ENCODE data around the gene CAMK1. TPM values are rescaled to one million over a fixed set of nuclear protein-coding genes. Genes with fewer than 3 reads are reported as not detected.

The CAMK1 gene
- total and polyA plus RNA-seq, 9 of the 15 experiments (the other 6 are each of a cell fraction or from before 2014, with no cell fraction given), result 0.23 to 10.7 (median 6.0) TPM

DNA sequence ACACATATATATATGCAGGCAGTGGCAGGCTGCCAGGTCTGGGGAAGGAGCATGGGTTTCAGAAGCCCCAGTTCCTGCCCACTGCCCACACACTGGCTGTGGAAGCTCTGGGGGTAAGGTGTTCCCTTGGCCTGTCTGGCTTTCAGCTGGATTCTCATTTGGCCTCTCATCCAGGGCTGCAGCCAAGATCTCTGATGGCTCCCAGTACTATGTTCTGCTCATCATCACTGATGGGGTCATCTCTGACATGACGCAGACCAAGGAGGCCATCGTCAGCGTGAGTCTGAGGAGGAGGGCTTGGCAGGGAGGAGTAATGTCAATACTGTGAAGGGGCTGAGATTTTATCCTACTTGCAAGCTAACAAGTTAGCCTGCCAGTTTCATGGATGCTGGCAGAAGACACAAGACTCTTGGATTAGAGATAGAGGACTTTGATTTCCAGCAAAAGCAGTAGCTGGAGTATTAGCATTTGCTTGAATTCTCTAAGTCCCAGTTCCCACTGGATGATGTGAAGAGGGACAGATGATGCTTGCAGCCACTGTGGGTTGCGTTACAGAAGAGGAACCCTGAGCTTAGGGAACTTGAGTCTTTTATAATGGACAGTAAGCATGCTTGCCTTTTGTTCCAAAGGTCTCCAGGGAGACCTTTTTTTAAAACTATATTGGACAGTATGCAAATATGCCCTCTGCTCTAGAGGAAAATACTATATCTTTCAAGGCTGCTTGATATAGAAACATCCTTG is 43.8 kb downstream of the CAMK1 start:
- CTCF ChIA-PET (ENCODE audit: low intra/inter-chr PET ratio), result interaction anchor here (0.6 kb wide), 1 partner anchor 1013 kb away, joined by 3 read pairs; no protein-coding TSS in a partner anchor
- H4K20me1 ChIP-seq (replicated peaks; ENCODE audit: control insufficient read depth, insufficient read depth, low read length), result no peaks in the 10 kb centered on the region
- in situ Hi-C loops (cut with MboI), result loop anchor here (10.0 kb wide), 1 partner anchor 221 kb away; no protein-coding TSS in a partner anchor
- TF ChIP-seq, protein P1, sequence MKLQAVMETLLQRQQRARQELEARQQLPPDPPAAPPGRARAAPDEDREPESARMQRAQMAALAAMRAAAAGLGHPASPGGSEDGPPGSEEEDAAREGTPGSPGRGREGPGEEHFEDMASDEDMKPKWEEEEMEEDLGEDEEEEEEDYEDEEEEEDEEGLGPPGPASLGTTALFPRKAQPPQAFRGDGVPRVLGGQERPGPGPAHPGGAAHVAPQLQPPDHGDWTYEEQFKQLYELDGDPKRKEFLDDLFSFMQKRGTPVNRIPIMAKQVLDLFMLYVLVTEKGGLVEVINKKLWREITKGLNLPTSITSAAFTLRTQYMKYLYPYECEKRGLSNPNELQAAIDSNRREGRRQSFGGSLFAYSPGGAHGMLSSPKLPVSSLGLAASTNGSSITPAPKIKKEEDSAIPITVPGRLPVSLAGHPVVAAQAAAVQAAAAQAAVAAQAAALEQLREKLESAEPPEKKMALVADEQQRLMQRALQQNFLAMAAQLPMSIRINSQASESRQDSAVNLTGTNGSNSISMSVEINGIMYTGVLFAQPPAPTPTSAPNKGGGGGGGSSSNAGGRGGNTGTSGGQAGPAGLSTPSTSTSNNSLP (IDR thresholded peaks at IDR 0.05; ENCODE audit: borderline replicate concordance, low read depth, low read length), result no peak
- TF ChIP-seq TBP (optimal IDR thresholded peaks at IDR 0.05; ENCODE audit: low read depth, low read length) (no peak), HDAC6 (IDR thresholded peaks at IDR 0.05; ENCODE audit: low read depth, low read length) (no peak), CCAR2 (IDR thresholded peaks at IDR 0.05; ENCODE audit: low read depth, low read length) (no peak), PML (IDR thresholded peaks at IDR 0.05; ENCODE audit: low read length) (no peak), ZNF146 (CRISPR knock-in tag; IDR thresholded peaks at IDR 0.05; ENCODE audit: unreplicated experiment) (no peak), ELK1 (CRISPR knock-in tag; IDR thresholded peaks at IDR 0.05) (no peak), C11orf30 (IDR thresholded peaks at IDR 0.05; ENCODE audit: low read depth) (no peak), MCM7 (IDR thresholded peaks at IDR 0.05) (no peak), CXXC5 (CRISPR knock-in tag; IDR thresholded peaks at IDR 0.05) (no peak), CREB1 (IDR thresholded peaks at IDR 0.05) (no peak), CREB1 (CRISPR knock-in tag; IDR thresholded peaks at IDR 0.05) (no peak), HNRNPUL1 (IDR thresholded peaks at IDR 0.05; ENCODE audit: low read length) (no peak), ZNF24 (IDR thresholded peaks at IDR 0.05) (no peak), POLR2A (conservative IDR thresholded peaks at IDR 0.05) (no peak), NELFE (IDR thresholded peaks at IDR 0.05; ENCODE audit: insufficient read depth, insufficient read length) (no peak), IFI16 (CRISPR knock-in tag; IDR thresholded peaks at IDR 0.05) (no peak)
- TF ChIP-seq, protein P2, sequence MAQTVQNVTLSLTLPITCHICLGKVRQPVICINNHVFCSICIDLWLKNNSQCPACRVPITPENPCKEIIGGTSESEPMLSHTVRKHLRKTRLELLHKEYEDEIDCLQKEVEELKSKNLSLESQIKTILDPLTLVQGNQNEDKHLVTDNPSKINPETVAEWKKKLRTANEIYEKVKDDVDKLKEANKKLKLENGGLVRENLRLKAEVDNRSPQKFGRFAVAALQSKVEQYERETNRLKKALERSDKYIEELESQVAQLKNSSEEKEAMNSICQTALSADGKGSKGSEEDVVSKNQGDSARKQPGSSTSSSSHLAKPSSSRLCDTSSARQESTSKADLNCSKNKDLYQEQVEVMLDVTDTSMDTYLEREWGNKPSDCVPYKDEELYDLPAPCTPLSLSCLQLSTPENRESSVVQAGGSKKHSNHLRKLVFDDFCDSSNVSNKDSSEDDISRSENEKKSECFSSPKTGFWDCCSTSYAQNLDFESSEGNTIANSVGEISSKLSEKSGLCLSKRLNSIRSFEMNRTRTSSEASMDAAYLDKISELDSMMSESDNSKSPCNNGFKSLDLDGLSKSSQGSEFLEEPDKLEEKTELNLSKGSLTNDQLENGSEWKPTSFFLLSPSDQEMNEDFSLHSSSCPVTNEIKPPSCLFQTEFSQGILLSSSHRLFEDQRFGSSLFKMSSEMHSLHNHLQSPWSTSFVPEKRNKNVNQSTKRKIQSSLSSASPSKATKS (CRISPR knock-in tag; IDR thresholded peaks at IDR 0.05), result no peak
- TF ChIP-seq, protein P3, sequence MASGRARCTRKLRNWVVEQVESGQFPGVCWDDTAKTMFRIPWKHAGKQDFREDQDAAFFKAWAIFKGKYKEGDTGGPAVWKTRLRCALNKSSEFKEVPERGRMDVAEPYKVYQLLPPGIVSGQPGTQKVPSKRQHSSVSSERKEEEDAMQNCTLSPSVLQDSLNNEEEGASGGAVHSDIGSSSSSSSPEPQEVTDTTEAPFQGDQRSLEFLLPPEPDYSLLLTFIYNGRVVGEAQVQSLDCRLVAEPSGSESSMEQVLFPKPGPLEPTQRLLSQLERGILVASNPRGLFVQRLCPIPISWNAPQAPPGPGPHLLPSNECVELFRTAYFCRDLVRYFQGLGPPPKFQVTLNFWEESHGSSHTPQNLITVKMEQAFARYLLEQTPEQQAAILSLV (tag; IDR thresholded peaks at IDR 0.05), result no peak

More for the DNA sequence above, 43.8 kb downstream of the CAMK1 start:
- intact Hi-C loops (cut with micrococcal nuclease), result loop anchor here (10.0 kb wide), 1 partner anchor 599 kb away; the partner anchor contains the start of gene SEC13
- Histone ChIP-seq H3K27ac (ENCODE audit: extremely low read depth, low read depth, low read length) (no peak overlapping the region), H3K9me1 (ENCODE audit: control insufficient read depth, insufficient read depth, low read length) (no peaks in the 10 kb centered on the region), H3K9ac (ENCODE audit: insufficient read depth in 1 of 2, low read depth in 2 of 2, low read length in 2 of 2) (no peak overlapping the region), H3K27me3 (ENCODE audit: control insufficient read depth in 2 of 2, insufficient read depth in 2 of 2, low read length in 2 of 2) (peaks cover 0 to 5% of the 10 kb centered on the region in 2 experiments; a peak in 2 of 5 replicates), H2AFZ (ENCODE audit: low read depth, low read length) (no peak overlapping the region), H3K4me3 (no peak overlapping the region), H3K4me2 (ENCODE audit: insufficient read depth, low read length) (no peak overlapping the region), H3K79me2 (ENCODE audit: control insufficient read depth, insufficient read depth, low read length) (no peaks in the 10 kb centered on the region), H3K9me3 (replicated peaks; ENCODE audit: control insufficient read depth, insufficient read depth, low read depth, low read length) (no peaks in the 10 kb centered on the region), H3K4me1 (replicated peaks in 1 of 2; ENCODE audit: control insufficient read depth in 2 of 2, insufficient read depth in 2 of 2, low read length in 2 of 2) (peaks cover 17 to 24% of the 10 kb centered on the region in 2 experiments), H3K36me3 (ENCODE audit: control insufficient read depth, insufficient read depth, low read length) (no peaks in the 10 kb centered on the region)
- POLR2A ChIA-PET, result no interaction called here
- ATAC-seq, result no peak
- DNase-seq (ENCODE audit: extremely low read depth in 1 of 4, low spot score in 3 of 4), result no peak
- no TSS peak for BruUV-seq (replicated peaks)
- WGBS (ENCODE audit: insufficient coverage, low coverage, missing lambda C conversion rate), result 34% methylated on average over 4 of the region's 4 CpGs
- FAIRE-seq, result no peak
